Adrenal gland (tissue), 5 donors: Measurements from ENCODE around the gene TBC1D2B.

Experiments used
- POLR2A ChIP-seq, 2 donors: fragments of 450-650 bp; IDR thresholded peaks; one replicate each; pipeline ENCODE4 v1.6.1; 2017; ENCODE audit warnings: antibody characterized with exemption in 2 of 2, mild to moderate bottlenecking in 2 of 2, moderate library complexity in 1 of 2
- TF ChIP-seq, protein P1 (sequence below), 6 experiments: fragments of 450-650 bp in 4 of 6; fragments of 200-600 bp in 2 of 6; sonication (generic) in 1 of 6; IDR thresholded peaks; 1 replicate in 5 of 6; 2 replicates in 1 of 6; pipeline versions ENCODE4 v1.5.1 to v1.8.0; 2016 to 2021; ENCODE audit warnings: antibody characterized with exemption in 6 of 6, mild to moderate bottlenecking in 2 of 6, moderate library complexity in 1 of 6
- donor health status: DM: no; HTN: no; CAD: no.

DNA sequence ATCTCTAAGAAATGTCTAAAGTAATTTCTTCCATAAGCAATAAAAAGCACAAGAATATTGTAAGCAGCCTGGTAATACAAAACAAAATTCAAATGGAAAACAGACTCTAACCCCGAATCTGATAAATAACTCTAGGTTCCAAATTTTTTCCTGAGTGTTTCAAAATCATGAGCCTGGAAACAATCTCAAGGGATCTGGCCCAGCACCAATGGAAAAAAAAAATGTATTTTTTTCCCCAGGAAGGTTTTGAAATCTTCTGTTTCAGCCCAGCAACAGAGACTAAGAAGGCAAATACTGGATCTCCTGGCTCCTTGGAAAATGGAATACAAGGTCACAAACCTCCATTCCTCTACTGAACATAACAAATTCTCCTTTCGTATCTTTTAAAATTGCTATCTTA, 13.0 kb downstream of the TBC1D2B start:
- TF ChIP-seq, protein P1, sequence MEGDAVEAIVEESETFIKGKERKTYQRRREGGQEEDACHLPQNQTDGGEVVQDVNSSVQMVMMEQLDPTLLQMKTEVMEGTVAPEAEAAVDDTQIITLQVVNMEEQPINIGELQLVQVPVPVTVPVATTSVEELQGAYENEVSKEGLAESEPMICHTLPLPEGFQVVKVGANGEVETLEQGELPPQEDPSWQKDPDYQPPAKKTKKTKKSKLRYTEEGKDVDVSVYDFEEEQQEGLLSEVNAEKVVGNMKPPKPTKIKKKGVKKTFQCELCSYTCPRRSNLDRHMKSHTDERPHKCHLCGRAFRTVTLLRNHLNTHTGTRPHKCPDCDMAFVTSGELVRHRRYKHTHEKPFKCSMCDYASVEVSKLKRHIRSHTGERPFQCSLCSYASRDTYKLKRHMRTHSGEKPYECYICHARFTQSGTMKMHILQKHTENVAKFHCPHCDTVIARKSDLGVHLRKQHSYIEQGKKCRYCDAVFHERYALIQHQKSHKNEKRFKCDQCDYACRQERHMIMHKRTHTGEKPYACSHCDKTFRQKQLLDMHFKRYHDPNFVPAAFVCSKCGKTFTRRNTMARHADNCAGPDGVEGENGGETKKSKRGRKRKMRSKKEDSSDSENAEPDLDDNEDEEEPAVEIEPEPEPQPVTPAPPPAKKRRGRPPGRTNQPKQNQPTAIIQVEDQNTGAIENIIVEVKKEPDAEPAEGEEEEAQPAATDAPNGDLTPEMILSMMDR (IDR thresholded peaks at IDR 0.05) = no peak
- no peak for TF ChIP-seq POLR2A (IDR thresholded peaks at IDR 0.05)
